SU-DHL-6 (cell line): Measurements from ENCODE around the gene GUCY1A2.
"Not testable (repeated sequence)": the region's sequence is repeated elsewhere in the genome, so short reads cannot be mapped to it uniquely, and the experiment has no call there.

Experiments used
- H2AFZ ChIP-seq: fragments of 200-600 bp; sonication (generic); 2 replicates; pipeline ENCODE4 v1.6.1; 2014; ENCODE audit warnings: low read depth, mild to moderate bottlenecking, moderate library complexity, mixed read lengths, antibody characterized with exemption, low read length; ENCODE audit not compliant: severe bottlenecking
- H3F3A ChIP-seq: fragments of 200-600 bp; shearing (Covaris generic); 2 replicates; pipeline ENCODE4 v1.6.0; 2016; ENCODE audit warnings: antibody characterized with exemption, mild to moderate bottlenecking; ENCODE audit not compliant: insufficient read depth
- H3K27ac ChIP-seq: fragments of 200-600 bp; sonication (generic); 2 replicates; pipeline ENCODE4 v1.5.1; 2016; ENCODE audit warnings: low read depth, mild to moderate bottlenecking, low read length, moderate library complexity, mixed read lengths
- H3K27me3 ChIP-seq: fragments of 200-600 bp; sonication (generic), shearing (Covaris generic); 2 replicates; pipeline ENCODE4 v1.6.0; 2014; ENCODE audit warnings: mild to moderate bottlenecking, low read length
- H3K36me3 ChIP-seq: fragments of 200-600 bp; sonication (generic); 2 replicates; pipeline ENCODE4 v1.6.1; 2014; ENCODE audit warnings: mild to moderate bottlenecking, low read length, mixed read lengths
- H3K4me2 ChIP-seq: fragments of 300-600, 200-600 bp; shearing (Covaris generic), sonication (generic); 2 replicates; pipeline ENCODE4 v1.6.0; 2014; ENCODE audit warnings: low read length, low read depth, mild to moderate bottlenecking; ENCODE audit not compliant: poor library complexity, severe bottlenecking
- H3K4me3 ChIP-seq: fragments of 200-600 bp; sonication (generic); 2 replicates; pipeline ENCODE4 v1.5.1; 2014; ENCODE audit warnings: antibody characterized with exemption, low read length, mild to moderate bottlenecking, mixed read lengths; ENCODE audit not compliant: insufficient read depth, poor library complexity, severe bottlenecking
- H3K79me2 ChIP-seq: fragments of 200-600 bp; sonication (generic); 2 replicates; pipeline ENCODE4 v1.6.1; 2014; ENCODE audit warnings: mild to moderate bottlenecking, low read length, moderate library complexity; ENCODE audit not compliant: insufficient read depth
- H3K9ac ChIP-seq: fragments of 200-600 bp; sonication (generic); 2 replicates; pipeline ENCODE4 v1.7.0; 2014; ENCODE audit warnings: mild to moderate bottlenecking, low read length
- H3K9me2 ChIP-seq: fragments of 200-600 bp; sonication (generic); replicated peaks from 2 replicates; pipeline ENCODE4 v1.6.1; 2014; ENCODE audit warnings: low read length; ENCODE audit not compliant: insufficient read depth
- H3K9me3 ChIP-seq: fragments of 200-600 bp; sonication (generic); 2 replicates; pipeline ENCODE4 v1.6.1; 2014; ENCODE audit warnings: low read length, mixed read lengths; ENCODE audit not compliant: insufficient read depth
- H4K20me1 ChIP-seq: fragments of 200-600 bp; sonication (generic); 2 replicates; pipeline ENCODE4 v1.6.1; 2014; ENCODE audit warnings: low read depth, mild to moderate bottlenecking, antibody characterized with exemption, low read length, moderate library complexity, mixed read lengths
- EZH2phosphoT487 ChIP-seq: fragments of 200-600 bp; sonication (generic), shearing (Covaris generic); conservative IDR thresholded peaks from 2 replicates; pipeline ENCODE4 v1.6.1; 2018; ENCODE audit warnings: mild to moderate bottlenecking, antibody characterized with exemption, low read length, moderate library complexity, mixed read lengths
- TF ChIP-seq, protein P1 (sequence below): fragments of 200-600 bp; sonication (generic); IDR thresholded peaks from one replicate; pipeline ENCODE4 v1.5.1; 2017; ENCODE audit warnings: antibody characterized with exemption, mild to moderate bottlenecking, low read length, moderate library complexity; ENCODE audit not compliant: insufficient read depth, poor library complexity, severe bottlenecking

Gene GUCY1A2

DNA sequence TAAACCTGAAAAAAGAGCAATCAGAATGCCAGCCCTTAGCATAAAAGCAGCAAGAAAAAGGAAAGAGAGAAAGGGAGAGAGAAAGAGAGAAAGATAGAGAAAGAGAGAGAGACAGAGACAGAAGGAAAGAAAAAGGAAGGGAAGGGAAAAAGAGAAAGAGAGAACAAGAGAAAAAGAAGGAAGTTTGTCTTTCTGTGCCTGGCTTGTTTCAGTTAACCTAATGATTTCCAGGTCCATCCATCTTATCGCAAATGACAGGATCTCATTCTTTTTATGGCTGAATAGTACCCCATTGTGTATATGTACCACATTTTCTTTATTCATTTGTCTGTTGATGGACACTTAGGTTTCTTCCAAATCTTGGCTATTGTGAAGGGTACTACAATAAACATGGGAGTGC, 230.8 kb downstream of the GUCY1A2 start:
- Histone ChIP-seq H3K9me2 (no peaks in the 10 kb centered on the region), H3K9me3 (no peaks in the 10 kb centered on the region), H3K4me2 (no peak overlapping the region), H3K9ac (no peak overlapping the region), H3K4me3 (no peak overlapping the region), H3K27me3 (no peaks in the 10 kb centered on the region), H3K36me3 (no peaks in the 10 kb centered on the region), H4K20me1 (no peaks in the 10 kb centered on the region), H3K27ac (no peak overlapping the region), H3F3A (no peaks in the 10 kb centered on the region), H2AFZ (no peak overlapping the region), H3K79me2 (no peaks in the 10 kb centered on the region)
- TF ChIP-seq, protein P1, sequence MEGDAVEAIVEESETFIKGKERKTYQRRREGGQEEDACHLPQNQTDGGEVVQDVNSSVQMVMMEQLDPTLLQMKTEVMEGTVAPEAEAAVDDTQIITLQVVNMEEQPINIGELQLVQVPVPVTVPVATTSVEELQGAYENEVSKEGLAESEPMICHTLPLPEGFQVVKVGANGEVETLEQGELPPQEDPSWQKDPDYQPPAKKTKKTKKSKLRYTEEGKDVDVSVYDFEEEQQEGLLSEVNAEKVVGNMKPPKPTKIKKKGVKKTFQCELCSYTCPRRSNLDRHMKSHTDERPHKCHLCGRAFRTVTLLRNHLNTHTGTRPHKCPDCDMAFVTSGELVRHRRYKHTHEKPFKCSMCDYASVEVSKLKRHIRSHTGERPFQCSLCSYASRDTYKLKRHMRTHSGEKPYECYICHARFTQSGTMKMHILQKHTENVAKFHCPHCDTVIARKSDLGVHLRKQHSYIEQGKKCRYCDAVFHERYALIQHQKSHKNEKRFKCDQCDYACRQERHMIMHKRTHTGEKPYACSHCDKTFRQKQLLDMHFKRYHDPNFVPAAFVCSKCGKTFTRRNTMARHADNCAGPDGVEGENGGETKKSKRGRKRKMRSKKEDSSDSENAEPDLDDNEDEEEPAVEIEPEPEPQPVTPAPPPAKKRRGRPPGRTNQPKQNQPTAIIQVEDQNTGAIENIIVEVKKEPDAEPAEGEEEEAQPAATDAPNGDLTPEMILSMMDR, result no peak
- no peak for TF ChIP-seq EZH2phosphoT487

GRCh38 chr11:106785913-106786650, 232.2 kb downstream of the GUCY1A2 start:
- no peak overlapping the region for H3K9ac ChIP-seq
- H3K4me2 ChIP-seq, result no peak overlapping the region
- H3K27ac ChIP-seq, result no peak overlapping the region
- H3K9me2 ChIP-seq, result no peaks in the 10 kb centered on the region
- no peak overlapping the region for H2AFZ ChIP-seq
- no peaks in the 10 kb centered on the region for H3K9me3 ChIP-seq
- H3K36me3 ChIP-seq, result no peaks in the 10 kb centered on the region
- no peaks in the 10 kb centered on the region for H3K79me2 ChIP-seq
- H3K27me3 ChIP-seq, result no peaks in the 10 kb centered on the region
- no peaks in the 10 kb centered on the region for H4K20me1 ChIP-seq
- no peaks in the 10 kb centered on the region for H3F3A ChIP-seq
- H3K4me3 ChIP-seq, result no peak overlapping the region
- no peak for TF ChIP-seq EZH2phosphoT487
- TF ChIP-seq, protein P1, result no peak

DNA sequence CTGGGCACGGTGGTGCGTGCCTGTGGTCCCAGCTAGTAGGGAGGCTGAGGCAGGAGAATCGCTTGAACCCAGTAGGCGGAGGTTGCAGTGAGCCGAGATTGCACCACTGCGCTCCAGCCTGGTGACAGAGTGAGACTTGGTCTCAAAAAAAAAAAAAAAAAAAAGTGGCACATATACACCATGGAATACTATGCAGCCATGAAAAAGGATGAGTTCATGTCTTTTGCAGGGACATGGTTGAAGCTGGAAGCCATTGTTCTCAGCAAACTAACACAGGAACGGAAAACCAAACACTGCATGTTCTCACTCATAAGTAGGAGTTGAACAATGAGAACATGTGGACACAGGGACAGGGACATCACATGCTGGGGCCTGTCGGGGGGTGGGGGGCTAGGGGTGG, 241.0 kb downstream of the GUCY1A2 start:
- not testable (repeated sequence) for H3K9me3 ChIP-seq, H3K27ac ChIP-seq, H3K4me3 ChIP-seq

GRCh38 chr11:106770489-106771085, 247.7 kb downstream of the GUCY1A2 start:
- Histone ChIP-seq H3K9me2 (no peaks in the 10 kb centered on the region), H3K9me3 (no peaks in the 10 kb centered on the region), H3K4me2 (no peak overlapping the region), H3K27ac (no peak overlapping the region), H3K36me3 (no peaks in the 10 kb centered on the region), H2AFZ (no peak overlapping the region), H3F3A (no peaks in the 10 kb centered on the region), H4K20me1 (no peaks in the 10 kb centered on the region), H3K9ac (no peak overlapping the region), H3K27me3 (no peaks in the 10 kb centered on the region), H3K4me3 (no peak overlapping the region), H3K79me2 (no peaks in the 10 kb centered on the region)
- TF ChIP-seq EZH2phosphoT487, result no peak
- TF ChIP-seq, protein P1, result no peak

More for the DNA sequence above, 241.0 kb downstream of the GUCY1A2 start:
- H3K27me3 ChIP-seq, H4K20me1 ChIP-seq, H3K79me2 ChIP-seq, H3K4me2 ChIP-seq, H3K36me3 ChIP-seq, H2AFZ ChIP-seq, H3F3A ChIP-seq, H3K9me2 ChIP-seq, H3K9ac ChIP-seq: not testable (repeated sequence)
